Bone marrow (tissue), 2 donors: ENCODE measurements around the gene MBD3.

ENCODE experiments used
- DNase-seq, 2 donors: peaks; one replicate each; lab custom pipeline; 2025; lab: John Stamatoyannopoulos, UW

Gene MBD3

DNA sequence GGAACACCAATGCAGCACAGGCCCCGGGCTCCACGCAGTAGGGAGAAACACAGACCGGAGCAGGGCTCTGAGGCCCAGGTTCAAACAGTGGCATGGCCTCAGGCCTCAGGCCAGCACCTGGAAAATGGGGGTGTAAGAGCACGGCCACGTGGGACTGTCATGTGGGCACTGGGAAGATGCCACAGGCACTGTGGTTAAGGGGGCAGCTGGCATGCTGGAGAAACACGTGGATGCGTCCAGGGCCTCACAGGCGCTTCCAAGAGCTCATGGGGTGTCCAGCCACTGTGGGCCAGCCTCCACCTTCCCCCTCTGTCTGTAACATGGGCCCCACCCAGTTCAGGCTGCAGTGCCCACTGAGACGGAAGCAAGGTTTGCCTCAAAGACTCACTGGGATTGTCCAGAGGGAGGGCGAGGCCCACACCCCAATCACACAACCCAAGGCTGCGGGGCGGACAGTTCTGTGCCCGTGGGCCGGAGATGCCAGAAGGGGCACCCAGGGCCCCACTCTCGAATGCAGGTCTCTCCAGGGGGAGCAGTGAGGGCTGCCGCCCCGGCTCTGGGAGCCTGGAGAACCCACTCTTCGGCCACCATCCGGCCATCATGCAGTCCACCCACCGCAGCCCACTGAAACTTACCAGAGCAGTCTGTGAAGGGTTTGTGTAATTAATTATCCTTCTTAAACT lies 6.3 kb upstream of the MBD3 start:
- no peak for DNase-seq

DNA sequence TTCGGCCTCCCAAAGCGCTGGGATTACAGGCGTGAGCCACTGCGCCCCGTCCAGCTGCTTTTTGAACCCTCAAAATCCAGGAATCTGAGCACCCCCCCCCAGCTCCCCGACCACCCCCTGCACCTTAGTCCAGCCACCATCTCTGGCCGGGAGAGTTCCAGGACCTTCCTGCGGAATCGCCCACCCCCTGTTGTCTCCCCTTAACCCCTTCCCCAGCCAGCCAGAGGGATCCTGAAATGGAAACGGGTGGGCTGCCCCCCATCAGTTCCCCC lies 772 bp upstream of the MBD3 start:
- no peak for DNase-seq

DNA sequence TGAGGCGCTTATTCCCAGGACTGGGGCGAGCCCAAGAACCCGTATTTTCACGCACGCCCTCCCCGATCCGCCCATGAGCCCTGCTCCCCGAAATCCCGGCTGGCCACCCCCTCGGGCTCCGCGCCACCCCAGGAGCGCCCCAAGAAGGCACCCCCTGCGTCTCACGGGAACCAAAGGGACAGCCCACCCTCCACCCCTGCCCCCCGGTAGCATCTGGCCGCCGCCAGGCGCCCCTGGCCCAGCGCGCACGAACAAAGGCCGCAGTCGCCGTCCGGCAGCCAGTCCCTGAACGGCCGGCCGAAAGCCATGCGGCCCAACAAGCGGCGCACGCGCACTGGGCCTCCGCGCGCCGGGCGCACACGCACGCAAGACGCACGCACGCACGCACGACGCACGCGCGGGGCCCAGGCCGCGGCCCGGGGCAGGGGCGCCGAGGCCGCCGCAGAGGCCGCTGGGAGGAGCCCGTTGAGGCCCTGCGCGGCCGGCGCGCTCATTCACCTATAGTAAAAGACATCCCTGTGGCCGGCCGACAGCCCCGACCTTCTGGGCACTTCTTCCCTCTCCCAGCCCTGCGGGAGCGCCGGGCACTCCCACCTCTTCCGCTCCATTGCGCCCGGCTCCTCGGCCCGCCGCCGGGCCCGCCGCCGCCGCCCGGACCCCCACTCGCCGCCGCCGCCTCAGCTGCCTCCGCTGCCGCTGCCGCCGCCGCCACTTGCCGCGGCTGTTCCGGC lies 476 bp downstream of the MBD3 start:
- DNase-seq: peak; percentile 46 to 67

DNA sequence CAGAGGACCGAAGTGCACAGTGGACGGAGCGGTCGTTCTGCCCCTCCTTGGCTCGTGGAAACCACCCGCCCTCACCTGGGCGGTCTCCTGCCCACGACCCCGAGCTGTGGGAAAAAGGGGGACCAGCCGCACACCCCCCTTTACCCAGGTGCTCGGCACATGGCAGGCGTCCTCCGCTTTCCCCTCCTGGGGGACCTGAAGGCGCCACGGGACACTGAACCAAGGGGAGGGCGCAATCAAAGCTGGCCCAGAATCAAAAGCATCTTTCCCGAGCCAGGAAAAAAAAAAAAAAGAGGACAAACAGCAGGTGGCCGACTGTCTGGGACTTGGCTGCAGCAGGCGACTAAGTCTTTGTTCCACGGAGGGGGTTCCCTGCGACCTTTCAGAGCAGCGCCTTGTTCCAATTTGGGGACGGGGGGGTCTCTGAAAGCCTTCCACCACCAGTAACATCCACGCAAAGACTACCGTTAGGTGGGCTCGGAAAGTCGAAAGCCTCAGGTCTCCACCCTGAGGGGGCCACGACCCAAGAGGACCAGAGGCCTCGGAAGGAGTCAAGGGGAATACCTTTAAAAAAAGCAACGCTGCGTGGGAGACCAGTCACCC lies 1.1 kb downstream of the MBD3 start:
- no peak for DNase-seq

DNA sequence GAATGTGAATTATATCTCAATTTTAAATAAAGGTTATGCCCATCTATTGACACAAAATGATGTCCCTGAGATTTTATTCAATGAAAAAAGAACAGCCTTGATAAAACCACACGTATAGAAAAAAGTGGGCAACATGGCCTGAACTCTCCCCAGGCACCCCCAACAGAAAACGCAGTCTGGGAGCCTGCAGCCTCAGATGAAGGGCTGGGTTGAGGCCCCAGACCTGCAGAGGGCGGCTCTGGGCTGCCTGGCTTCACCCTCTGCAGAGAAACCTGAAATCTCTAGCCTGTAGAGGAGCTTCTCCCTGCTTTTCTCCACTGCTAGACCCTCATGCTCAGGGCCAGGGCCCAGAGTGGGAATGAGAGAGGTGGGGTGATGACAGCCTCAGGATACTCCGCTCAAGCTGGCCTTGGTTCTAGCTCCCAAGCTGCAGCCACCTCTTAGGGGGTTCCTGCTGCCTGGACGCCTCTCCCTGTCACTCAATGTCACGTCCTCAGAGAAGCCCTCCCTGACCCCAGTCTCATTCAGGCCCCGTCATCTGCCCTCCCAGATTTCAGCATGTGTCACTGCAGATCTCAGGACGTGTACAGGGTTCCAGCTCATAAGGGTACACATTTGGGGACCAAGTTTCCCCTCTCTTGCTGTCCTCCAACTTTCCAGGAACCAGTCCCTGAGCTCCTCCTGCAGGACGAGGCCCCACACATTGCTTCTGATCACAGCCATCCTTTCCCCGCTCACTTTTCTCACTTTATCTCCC lies 1.8 kb downstream of the MBD3 start:
- peak in 1 of 2 donors; percentile 5 for DNase-seq

DNA sequence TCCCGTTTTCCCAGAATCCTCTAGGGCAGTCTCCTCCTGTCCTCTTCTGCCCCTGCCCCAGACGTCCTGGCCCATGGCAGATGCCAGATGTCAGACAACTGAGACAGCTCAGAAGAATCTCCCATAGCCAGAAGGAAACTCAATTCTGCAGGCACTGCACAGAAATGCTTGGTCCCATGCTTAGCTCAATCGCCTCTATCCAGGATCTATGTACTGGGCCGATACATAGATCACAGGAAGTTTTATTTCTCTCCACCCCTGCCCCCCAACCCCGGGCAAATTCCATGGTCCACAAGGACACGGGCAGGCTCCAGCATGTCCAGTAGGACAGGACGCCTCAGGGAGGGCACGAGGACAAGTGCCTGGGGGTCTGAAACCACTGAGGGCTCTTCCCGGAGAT lies 4.8 kb downstream of the MBD3 start:
- no peak for DNase-seq

DNA sequence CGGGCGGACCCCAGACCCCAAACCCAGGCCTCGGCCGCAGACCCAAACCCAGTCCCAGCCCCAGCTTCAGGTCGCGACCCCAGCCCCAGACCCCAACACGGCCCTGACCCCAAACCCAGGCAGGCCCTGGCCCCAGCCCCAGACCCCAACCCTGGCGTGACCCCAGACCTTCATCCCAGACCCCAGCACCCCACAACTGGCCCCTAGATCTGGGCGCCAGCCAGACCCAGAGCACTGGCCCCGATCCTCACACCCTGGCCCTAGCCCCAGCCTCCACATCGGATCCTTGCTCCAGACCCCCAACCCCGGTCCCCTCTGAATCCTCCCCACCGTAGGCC lies 7.5 kb downstream of the MBD3 start:
- no peak for DNase-seq

DNA sequence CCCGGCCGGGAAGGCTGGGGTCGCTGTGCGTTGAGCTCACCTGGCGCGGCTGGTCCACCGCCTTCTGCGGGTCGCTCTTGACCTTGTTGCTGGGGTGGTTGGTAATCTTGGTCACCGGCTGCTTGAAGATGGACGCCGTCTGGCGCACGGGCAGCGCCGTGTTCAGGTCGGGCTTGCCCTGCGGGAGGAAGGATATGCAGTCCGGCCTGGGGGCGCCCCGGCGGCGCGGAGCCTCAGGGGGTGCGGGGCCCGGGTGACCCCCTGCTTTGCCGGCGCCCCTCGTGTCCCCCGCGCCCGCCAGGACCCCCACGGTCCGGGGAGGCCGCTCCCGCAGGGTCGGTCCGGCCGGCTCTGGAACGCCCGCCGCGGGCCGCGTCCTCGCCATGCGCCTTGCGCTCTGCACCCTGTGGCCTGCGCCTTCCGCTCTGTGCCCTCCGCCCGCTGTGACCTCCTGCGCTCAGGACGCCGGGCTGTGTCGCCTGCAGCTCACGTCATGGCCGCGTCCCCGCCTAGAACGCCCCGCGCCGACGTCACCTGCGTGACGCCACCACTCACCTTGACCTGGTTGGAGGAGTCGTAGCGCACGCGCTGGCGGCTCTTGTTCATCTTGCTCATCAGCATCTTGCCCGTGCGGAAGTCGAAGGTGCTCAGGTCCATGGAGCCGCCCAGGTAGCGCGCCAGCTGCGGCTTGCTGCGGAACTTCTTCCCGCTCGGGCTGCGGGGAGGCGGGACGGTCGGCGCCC lies 8.0 kb downstream of the MBD3 start:
- DNase-seq: no peak

DNA sequence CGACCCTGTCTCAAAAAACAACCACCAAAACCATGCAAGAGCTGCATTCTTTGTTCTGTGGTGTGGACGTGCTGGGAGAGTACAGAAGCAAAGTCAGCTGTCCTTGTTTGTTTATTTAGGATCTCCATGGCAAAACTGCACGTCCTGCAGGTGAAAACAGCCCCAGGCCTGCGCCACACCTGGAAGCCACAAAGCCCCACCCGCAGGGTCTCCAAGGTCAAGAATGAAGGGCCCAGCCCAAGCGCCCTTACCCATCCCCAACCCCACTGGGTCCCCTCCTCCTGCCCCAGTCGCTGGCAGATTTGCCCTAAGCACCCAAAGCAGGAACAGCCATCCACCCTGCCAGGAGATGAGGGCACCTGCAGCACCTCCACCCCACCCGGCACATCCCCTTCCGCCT lies 10.5 kb downstream of the MBD3 start:
- DNase-seq: no peak

DNA sequence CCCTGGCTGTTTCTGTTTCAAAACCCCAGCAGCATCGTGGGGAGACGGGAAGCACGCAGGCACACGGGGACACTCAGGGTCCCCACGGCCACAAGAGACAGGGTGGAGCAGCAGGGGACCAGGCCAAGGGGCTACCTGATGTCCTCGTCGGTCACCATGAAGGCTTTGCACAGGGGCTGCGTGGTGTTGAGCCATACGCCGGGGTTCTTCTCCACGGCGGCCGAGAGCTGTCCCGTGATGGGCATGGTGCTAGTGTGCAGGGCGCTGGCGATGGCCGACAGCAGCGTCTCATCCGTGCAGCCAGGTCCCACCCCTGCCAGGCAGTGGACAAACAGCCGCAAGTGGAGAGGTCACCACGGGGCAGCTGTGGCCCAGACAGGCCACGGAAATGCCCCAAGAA lies 11.7 kb downstream of the MBD3 start:
- no peak for DNase-seq

DNA sequence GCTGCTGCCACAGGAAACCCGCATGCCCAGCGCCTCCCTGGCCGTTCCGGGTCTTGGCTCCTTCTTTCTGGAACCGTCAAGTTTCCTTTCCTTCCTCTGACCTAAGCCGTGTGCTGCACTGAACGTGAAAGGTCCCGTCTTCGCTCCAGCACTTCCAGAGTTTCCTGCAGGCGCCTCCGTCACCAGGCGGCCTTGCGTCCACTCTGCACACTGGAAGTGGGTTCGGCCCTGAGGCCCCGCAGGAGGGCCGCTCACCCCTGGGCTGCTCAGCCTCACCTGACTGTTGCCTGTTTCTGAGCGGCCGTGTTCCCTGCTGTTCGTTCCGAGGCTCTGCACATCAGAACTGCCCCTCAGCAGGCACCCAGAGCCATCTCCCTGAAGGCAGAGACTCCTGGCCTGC lies 12.3 kb downstream of the MBD3 start:
- DNase-seq: no peak

DNA sequence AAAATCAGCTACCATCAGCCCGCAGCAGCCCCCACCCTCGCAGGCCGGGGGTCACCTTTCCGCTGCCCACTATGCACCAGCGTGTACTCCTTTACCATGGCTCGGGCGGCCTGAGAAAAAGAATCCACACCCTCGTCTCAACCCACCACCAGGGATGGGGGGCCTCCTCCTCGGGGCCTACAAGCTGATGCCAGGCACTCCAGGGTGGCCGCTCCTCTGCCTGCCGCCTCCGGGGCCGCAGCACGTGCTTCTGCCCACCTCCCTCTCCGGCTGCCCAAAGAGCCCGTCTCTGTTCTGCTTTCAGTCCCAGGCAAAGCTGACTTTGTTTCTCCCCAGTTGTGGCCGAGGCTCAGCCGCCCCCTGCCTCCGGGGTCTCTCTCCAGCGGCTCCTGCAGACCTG lies 13.4 kb downstream of the MBD3 start:
- DNase-seq: no peak

DNA sequence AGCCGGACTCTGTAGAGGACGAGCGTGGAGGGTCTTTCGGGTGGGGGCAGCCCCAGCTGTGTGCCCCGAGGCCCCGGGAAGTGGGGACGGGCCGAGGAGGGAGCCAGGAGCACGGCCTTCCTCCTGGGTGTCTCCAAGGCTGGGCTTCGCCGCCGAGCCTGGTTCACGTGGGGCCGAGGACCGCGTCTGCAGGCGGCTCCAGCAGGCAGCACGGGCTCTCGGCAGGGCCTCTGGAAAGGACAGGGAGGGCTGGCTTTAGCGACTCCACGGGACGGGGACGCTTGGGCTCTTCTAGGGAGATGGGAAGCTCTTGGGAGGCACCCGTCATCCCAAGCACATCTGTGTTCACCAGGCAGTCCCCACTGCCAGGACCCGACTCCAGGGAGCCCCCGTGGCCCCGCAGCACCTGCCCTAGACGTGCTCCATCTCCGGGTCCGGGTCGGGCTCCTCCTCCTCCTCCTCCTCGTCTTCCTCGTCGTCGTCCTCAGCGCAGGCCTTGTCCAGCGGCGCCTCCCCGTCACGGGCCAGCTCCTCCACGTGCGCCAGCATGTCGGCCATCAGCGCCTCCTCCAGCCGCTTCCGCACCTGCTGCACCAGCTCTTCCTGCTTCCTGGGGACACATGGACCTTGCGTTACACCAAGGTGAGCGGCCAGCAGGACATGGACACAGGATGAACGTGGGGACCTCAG lies 14.6 kb downstream of the MBD3 start:
- DNase-seq: no peak

DNA sequence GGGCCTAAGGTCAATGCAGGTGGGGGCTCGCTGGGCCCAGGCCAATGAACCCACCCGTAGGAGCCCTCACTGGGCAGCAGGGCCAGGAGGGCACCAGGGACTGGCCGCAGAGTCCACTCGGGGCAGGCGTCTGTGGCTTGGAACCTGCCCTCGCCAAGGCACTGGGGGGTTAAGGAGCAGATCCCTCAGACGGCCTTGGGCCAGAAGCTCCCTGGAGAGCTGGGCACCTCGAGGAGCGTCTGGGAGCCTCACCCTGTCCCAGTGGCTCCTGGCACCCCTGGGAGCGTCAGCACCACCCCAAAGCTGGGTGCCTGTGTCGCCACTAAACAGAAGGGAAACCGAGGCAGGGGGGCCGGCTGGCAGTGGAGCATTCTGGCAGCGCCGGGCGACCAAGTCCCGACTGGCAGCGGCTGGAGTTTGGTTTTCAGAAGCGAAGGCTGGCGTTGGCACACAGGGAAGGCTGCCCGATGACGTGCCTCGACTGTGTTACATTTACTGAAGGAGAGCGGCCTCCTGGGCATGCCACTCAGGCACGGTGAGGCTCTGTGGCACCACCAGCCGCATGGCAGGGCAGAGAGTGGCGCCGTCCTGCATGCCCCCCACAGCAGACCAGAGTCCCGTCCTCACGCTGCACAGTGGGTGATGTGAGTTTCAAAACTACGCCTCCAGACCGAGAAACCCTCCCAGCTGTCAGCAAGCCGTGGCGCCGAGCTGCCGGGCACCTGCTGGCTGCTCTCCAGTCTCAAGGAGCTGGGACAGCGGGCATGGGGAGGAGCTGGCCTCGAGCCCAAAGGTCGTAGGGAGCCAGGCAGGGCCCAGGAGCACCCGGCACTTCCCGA lies 15.4 kb downstream of the MBD3 start:
- no peak for DNase-seq

DNA sequence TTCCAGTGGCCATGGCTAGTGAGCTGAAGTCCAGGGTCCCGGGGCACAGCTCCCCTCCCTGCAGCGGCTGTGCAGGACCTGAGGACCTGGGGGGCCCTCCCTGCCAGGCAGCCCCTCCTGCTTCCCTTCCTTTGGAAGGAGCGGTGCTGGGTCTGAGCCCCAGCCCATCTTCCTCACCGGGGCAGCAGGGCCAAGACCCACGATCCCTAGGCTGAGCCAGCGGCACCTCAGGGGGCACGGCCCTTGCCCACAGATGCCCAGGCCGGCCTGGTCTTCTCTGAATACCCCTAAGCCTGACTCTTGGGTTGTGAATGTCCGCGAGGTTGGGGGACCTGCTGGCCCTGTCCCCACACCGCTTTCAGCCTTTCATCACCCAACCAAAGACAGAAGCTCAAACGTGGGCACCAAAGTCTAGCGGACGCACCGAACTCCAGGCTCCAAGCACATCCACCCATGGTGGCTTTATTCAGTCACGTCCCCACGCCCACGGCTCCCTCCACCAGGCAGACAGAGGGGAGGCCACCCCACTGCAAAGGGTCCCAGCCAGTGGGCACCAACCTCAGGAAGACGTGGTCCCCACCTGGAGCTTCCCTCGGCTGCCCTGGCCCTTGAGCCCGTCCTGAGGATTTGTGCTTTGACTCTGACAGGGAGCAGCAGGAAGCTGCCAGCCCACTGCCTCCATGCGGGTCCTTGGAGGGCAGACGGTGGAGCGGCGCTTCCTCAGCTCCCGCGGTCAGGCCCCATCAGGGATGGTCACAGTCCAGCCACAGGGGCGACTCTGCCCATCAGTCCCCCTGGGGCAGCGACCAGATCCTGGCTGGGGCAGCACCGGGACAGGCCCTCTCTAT lies 16.2 kb downstream of the MBD3 start:
- no peak for DNase-seq

DNA sequence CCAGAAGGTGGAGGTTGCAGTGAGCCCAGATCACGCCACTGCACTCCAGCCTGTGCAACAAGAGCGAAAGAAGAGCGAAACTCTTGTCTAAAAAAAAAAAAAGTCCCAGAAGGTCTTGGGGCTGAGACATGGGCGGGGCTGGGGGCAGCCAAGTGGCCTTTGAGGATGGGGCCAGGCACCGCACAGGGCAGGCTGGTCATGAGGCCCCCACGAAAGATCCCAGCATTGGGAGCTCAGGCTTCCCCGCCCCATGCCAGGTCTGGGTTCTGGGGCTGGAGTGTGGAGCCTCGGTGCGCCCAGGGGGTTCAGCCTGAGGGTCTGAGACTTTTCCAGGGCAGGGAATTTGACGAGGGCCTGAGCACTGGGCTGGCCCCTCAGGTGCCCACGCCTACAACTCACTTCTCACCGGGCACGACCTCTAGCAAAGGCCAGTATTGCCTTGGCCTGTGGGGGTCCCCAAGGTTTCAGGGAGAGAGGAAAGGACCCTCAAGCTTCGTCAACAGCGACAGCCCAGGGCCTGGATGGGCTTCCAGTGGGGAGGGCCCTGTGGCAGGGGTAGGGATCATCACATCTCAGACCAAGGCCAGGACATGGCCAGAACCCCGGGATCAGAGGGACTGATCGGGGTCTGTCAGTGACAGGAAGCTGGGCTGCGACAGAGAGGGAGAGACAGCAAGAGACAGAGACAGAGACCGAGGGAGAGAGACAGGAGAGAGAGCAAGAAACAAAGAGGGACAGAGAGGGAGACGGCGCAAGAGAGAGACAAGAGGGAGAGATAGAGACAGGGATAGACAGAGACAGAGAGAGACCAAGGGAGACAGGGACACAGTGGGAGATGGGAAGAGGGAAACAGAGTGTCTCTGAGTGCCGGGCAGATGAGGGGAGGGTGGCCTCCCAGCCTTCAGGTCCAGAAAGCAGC lies 17.1 kb downstream of the MBD3 start:
- no peak for DNase-seq

DNA sequence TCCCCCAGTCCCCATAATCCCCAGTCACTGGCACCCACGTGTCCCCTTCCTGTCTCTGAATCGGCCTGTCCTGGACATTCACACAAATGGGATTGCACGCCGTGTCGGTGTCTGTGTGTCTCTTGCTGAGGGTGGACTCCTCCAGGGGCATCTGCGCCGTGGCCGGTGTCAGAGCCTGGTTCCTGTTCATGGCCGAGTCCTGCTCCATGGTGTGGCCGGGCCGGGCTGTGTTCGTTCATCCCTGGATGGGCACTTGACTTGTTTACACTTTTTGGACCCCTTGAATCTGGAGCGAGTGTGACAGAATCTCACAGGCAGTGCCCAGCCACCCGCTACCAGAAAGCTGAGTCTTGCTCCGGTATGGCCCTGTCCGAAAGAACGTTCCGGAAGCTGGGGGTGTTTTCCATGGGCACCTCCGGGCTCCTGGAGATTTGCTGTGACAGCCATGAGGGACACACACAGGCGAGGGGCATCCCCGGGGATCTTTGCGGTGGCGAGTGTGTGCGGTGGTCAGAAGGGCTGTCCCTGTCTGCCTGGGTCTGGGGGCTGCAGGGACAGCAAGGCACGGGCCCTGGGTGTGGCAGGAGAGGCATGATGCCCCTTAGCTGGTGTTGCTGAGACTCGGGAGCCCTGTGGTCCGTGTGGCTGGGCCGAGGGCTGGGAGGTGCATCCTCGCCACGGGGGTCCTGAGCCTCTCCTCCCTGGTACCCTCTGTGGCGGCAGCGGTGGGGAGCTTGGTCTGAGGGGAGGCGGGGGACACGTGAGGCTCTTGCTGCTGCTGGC lies 18.1 kb downstream of the MBD3 start:
- no peak for DNase-seq

DNA sequence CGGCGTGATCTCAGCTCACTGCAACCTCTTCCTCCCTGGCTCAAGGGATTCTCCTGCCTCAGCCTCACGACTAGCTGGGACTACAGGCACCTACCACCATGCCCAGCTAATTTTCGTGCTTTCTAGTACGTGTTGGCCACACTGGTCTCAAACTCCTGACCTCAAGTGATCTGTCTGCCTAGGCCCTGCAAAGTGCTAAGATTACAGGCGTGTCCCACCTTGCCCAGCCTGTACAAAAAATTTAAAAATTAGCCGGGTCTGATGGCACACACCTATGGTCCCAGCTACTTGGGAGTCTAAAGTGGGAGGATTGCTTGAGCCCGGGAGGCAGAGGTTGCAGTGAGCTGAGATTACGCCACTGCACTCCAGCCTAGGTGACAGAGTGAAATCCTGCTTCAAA lies 19.9 kb downstream of the MBD3 start:
- DNase-seq: no peak
